Colonic mucosa (tissue), 4 donors: ENCODE results near the gene FNDC3A. TPM values are rescaled to one million over a fixed set of nuclear protein-coding genes. Genes with fewer than 3 reads are reported as not detected.

Source experiments
- DNase-seq: peaks from one replicate; pipeline ENCODE4 v3.0.0-alpha.2; 2020
- H3K27ac ChIP-seq: fragments of 200-600 bp; one replicate; pipeline ENCODE4 v1.8.0; 2021
- H3K27me3 ChIP-seq: fragments of 200-600 bp; one replicate; pipeline ENCODE4 v1.8.0; 2021
- H3K36me3 ChIP-seq: fragments of 200-600 bp; one replicate; pipeline ENCODE4 v1.8.0; 2021
- H3K4me1 ChIP-seq: fragments of 200-600 bp; one replicate; pipeline ENCODE4 v1.8.0; 2021; ENCODE audit warnings: mild to moderate bottlenecking
- H3K4me3 ChIP-seq: fragments of 200-600 bp; one replicate; pipeline ENCODE4 v1.8.0; 2021
- H3K9ac ChIP-seq, 2 donors: one replicate each; pipeline ENCODE4 v1.7.0; 2013; ENCODE audit warnings: control low read depth in 2 of 2, low read depth in 2 of 2, low read length in 2 of 2
- H3K9me3 ChIP-seq: fragments of 200-600 bp; one replicate; pipeline ENCODE4 v1.8.0; 2021
- CTCF ChIP-seq: fragments of 200-600 bp; IDR thresholded peaks from one replicate; pipeline ENCODE4 v1.8.0; 2022; ENCODE audit warnings: antibody characterized with exemption, mild to moderate bottlenecking
- intact Hi-C: fragments of 100-400 bp; cut with DNase I; formaldehyde crosslinking; loops from one replicate; pipeline ENCODE4 v1.14.1; 2022
- total RNA-seq, 2 donors: library from RNA; stranded (reverse); fragmentation: NEBNext Ultra II Directional in 1 of 2; extraction: Animal tissue kit (Norgen Biotek cat#: 25700) in 1 of 2; gene quantifications; one replicate each; pipeline ENCODE4 v1.2.1, GENCODE V29; 2021
- donor health status: healthy.
- donor health status: DM: no; HTN: no; CAD: no.
- donor health status: DM: no; HTN: no; CAD: no.

Gene FNDC3A
- total RNA-seq, 2 donors from 2014 or later = 33.9 to 55.3 TPM

- no peak for DNase-seq
These were observed 68.3 kb downstream of the FNDC3A start for GRCh38 chr13:49044008-49044407.

GRCh38 chr13:49044836-49045235, 69.1 kb downstream of the FNDC3A start:
- H3K27ac ChIP-seq = no peak overlapping the region
- no peak for DNase-seq
- intact Hi-C loops = no loop called here
- H3K27me3 ChIP-seq = no peaks in the 10 kb centered on the region
- no peak for TF ChIP-seq CTCF
- no peaks in the 10 kb centered on the region for H3K9me3 ChIP-seq
- H3K9ac ChIP-seq = no peak overlapping the region
- no peaks in the 10 kb centered on the region for H3K36me3 ChIP-seq
- no peaks in the 10 kb centered on the region for H3K4me1 ChIP-seq
- no peak overlapping the region for H3K4me3 ChIP-seq

More at GRCh38 chr13:49044008-49044407, 68.3 kb downstream of the FNDC3A start:
- no peaks in the 10 kb centered on the region for H3K4me1 ChIP-seq
- no peaks in the 10 kb centered on the region for H3K9me3 ChIP-seq
- intact Hi-C loops = no loop called here
- no peak overlapping the region for H3K27ac ChIP-seq
- TF ChIP-seq CTCF = no peak
- no peak overlapping the region for H3K9ac ChIP-seq
- no peak overlapping the region for H3K4me3 ChIP-seq
- H3K27me3 ChIP-seq = no peaks in the 10 kb centered on the region
- H3K36me3 ChIP-seq = no peaks in the 10 kb centered on the region

DNA sequence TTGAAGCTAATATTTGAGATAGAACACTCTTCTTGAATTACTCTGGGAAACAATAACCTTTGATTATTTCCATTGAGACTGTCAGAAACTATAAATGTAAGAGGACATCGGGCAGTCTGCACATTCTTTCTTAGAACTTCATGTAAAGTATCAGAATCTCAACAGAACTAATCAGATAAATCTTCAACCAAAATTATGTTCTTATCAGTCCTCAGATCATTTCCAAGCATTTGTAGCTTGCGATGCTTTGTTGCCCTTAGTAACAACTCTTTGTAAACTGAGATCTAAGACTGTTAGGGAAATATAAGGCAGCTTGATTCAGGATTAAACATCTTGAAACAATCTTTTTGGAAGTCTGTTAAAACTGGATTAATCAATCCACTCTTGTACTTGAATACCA, 70.3 kb downstream of the FNDC3A start:
- Histone ChIP-seq H3K9ac (no peak overlapping the region), H3K36me3 (no peaks in the 10 kb centered on the region), H3K9me3 (no peaks in the 10 kb centered on the region), H3K4me3 (no peak overlapping the region), H3K4me1 (no peaks in the 10 kb centered on the region), H3K27me3 (no peaks in the 10 kb centered on the region), H3K27ac (no peak overlapping the region)
- no peak for DNase-seq
- no peak for TF ChIP-seq CTCF
- intact Hi-C loops = no loop called here

GRCh38 chr13:49046519-49046918, 70.8 kb downstream of the FNDC3A start:
- intact Hi-C loops = no loop called here
- DNase-seq = no peak
- H3K27ac ChIP-seq = no peak overlapping the region
- no peak overlapping the region for H3K4me3 ChIP-seq
- no peak for TF ChIP-seq CTCF
- H3K4me1 ChIP-seq = no peaks in the 10 kb centered on the region
- no peaks in the 10 kb centered on the region for H3K9me3 ChIP-seq
- H3K9ac ChIP-seq = no peak overlapping the region
- H3K36me3 ChIP-seq = no peaks in the 10 kb centered on the region
- no peaks in the 10 kb centered on the region for H3K27me3 ChIP-seq

DNA sequence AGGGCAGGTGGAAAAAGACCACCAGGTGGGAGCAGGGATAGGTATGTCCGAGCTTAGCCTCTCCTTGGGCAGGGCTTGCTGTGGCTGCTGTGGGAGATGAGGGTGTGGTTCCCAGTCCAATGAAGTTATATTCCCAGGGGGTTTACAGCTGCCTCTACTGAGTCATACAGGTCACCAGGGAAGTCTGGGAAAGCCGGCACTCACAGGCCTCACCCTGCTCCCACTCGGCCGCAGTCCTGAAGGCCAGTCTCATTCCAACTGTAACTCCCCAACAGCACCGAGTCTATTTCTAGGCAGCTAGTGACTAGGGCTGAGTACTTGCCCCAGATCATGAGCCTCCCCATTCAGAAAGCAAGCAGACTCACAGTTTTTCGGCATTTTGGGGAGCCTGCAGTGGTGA, 77.1 kb downstream of the FNDC3A start:
- Histone ChIP-seq H3K4me3 (no peak overlapping the region), H3K4me1 (no peaks in the 10 kb centered on the region), H3K27ac (no peak overlapping the region), H3K36me3 (no peaks in the 10 kb centered on the region), H3K9me3 (no peaks in the 10 kb centered on the region), H3K9ac (no peak overlapping the region), H3K27me3 (no peaks in the 10 kb centered on the region)
- no peak for DNase-seq
- intact Hi-C loops = no loop called here
- TF ChIP-seq CTCF = no peak

GRCh38 chr13:49053215-49053614, 77.5 kb downstream of the FNDC3A start:
- Histone ChIP-seq H3K4me3 (no peak overlapping the region), H3K9me3 (no peaks in the 10 kb centered on the region), H3K36me3 (no peaks in the 10 kb centered on the region), H3K9ac (no peak overlapping the region), H3K4me1 (no peaks in the 10 kb centered on the region), H3K27me3 (no peaks in the 10 kb centered on the region), H3K27ac (no peak overlapping the region)
- DNase-seq = no peak
- no peak for TF ChIP-seq CTCF
- intact Hi-C loops = no loop called here
